Esophagus muscularis mucosa (tissue), 3 donors: Measurements from ENCODE around the gene B9D2.

Experiments
- POLR2A ChIP-seq: fragments of 450-650 bp; IDR thresholded peaks from one replicate; pipeline ENCODE4 v1.6.1; 2017; ENCODE audit warnings: antibody characterized with exemption, moderate library complexity, mild to moderate bottlenecking, low read depth
- POLR2AphosphoS5 ChIP-seq, 2 donors: sonication (generic); formaldehyde crosslinking; IDR thresholded peaks; one replicate each; pipeline ENCODE4 v1.6.1; 2017; ENCODE audit warnings: antibody characterized with exemption in 2 of 2
- TF ChIP-seq, protein P1 (sequence below), 3 experiments: fragments of 200-600 bp in 2 of 3; fragments of 450-650 bp in 1 of 3; sonication (generic) in 2 of 3; IDR thresholded peaks; one replicate each; pipeline ENCODE4 v1.5.1; 2017 to 2019; ENCODE audit warnings: antibody characterized with exemption in 3 of 3, mild to moderate bottlenecking in 2 of 3, moderate library complexity in 1 of 3

DNA sequence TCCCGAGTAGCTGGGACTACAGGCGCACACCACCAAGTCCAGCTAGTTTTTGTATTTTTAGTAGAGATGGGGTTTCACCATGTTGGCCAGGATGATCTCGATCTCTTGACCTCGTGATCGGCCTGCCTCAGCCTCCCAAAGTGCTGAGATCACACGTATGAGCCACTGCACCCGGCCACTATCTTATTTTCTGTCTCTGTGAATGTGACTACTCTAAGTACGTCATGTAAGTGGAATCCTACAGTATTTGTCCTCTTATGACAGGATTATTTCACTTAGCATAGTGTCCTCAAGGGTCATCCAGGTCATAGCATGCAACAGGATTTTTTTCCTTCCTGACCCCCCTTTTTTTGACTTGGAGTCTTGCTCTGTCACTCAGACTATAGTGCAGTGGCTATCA is 7.6 kb upstream of the B9D2 start:
- TF ChIP-seq, protein P1, sequence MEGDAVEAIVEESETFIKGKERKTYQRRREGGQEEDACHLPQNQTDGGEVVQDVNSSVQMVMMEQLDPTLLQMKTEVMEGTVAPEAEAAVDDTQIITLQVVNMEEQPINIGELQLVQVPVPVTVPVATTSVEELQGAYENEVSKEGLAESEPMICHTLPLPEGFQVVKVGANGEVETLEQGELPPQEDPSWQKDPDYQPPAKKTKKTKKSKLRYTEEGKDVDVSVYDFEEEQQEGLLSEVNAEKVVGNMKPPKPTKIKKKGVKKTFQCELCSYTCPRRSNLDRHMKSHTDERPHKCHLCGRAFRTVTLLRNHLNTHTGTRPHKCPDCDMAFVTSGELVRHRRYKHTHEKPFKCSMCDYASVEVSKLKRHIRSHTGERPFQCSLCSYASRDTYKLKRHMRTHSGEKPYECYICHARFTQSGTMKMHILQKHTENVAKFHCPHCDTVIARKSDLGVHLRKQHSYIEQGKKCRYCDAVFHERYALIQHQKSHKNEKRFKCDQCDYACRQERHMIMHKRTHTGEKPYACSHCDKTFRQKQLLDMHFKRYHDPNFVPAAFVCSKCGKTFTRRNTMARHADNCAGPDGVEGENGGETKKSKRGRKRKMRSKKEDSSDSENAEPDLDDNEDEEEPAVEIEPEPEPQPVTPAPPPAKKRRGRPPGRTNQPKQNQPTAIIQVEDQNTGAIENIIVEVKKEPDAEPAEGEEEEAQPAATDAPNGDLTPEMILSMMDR (IDR thresholded peaks at IDR 0.05): no peak
- no peak for TF ChIP-seq POLR2A
- TF ChIP-seq POLR2AphosphoS5 (IDR thresholded peaks at IDR 0.05): no peak
